Esophagus muscularis mucosa (tissue), 4 donors: ENCODE results near the gene ASCL2.

Source experiments
- EP300 ChIP-seq: sonication (generic); formaldehyde crosslinking; IDR thresholded peaks from one replicate; pipeline ENCODE4 v1.6.1; 2017; ENCODE audit warnings: antibody characterized with exemption
- POLR2A ChIP-seq: fragments of 450-650 bp; IDR thresholded peaks from one replicate; pipeline ENCODE4 v1.6.1; 2017; ENCODE audit warnings: antibody characterized with exemption, moderate library complexity, mild to moderate bottlenecking, low read depth
- POLR2AphosphoS5 ChIP-seq, 2 donors: sonication (generic); formaldehyde crosslinking; IDR thresholded peaks; one replicate each; pipeline ENCODE4 v1.6.1; 2017; ENCODE audit warnings: antibody characterized with exemption in 2 of 2
- TF ChIP-seq, protein P1 (sequence below), 3 experiments: fragments of 200-600 bp in 2 of 3; fragments of 450-650 bp in 1 of 3; sonication (generic) in 2 of 3; IDR thresholded peaks; one replicate each; pipeline ENCODE4 v1.5.1; 2017 to 2019; ENCODE audit warnings: antibody characterized with exemption in 3 of 3, mild to moderate bottlenecking in 2 of 3, moderate library complexity in 1 of 3

DNA sequence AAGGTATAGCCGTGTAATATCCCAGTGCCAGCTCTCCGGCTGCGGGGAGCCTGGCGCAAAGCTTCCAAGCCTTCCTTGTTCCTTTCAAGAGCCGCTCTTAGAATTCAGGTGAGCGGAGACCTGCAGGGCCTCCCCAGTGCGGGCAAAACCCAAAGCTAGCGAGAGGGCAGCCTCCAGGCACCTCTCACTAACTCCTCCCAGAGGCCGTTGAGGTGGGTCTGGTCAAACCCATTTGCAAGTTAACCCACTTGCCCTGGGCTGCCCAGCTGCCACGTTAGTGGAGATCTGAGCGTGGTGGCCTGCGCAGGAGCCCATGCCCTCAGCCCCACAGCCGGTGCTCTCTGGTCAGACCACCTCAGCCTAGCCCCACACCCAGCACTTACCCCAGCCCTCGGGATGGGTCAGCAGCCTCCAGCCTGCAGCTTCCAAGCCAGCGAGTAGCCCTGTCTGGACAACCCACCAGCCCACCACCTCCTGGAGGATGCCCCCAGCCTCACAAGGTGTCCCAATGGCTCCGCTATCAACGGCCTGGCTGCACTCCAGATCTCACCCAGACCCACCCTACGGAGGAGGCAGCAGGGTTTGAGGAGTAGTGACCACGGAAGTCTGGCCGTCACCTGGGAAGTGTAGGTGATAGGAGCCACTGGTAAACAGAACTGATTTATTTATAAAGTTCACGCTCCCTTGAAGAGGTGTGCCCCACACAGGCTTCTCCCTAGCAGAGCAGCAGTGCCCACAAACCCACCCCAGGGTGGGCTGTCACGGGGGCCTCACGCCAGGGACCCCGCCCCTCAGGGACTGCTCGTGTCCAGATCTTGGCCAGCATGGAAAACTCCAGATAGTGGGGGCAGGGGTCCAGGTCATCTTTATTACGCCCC lies 2.3 kb downstream of the ASCL2 start:
- TF ChIP-seq EP300 (no peak), POLR2A (no peak), POLR2AphosphoS5 (IDR thresholded peaks at IDR 0.05) (no peak)
- TF ChIP-seq, protein P1, sequence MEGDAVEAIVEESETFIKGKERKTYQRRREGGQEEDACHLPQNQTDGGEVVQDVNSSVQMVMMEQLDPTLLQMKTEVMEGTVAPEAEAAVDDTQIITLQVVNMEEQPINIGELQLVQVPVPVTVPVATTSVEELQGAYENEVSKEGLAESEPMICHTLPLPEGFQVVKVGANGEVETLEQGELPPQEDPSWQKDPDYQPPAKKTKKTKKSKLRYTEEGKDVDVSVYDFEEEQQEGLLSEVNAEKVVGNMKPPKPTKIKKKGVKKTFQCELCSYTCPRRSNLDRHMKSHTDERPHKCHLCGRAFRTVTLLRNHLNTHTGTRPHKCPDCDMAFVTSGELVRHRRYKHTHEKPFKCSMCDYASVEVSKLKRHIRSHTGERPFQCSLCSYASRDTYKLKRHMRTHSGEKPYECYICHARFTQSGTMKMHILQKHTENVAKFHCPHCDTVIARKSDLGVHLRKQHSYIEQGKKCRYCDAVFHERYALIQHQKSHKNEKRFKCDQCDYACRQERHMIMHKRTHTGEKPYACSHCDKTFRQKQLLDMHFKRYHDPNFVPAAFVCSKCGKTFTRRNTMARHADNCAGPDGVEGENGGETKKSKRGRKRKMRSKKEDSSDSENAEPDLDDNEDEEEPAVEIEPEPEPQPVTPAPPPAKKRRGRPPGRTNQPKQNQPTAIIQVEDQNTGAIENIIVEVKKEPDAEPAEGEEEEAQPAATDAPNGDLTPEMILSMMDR (IDR thresholded peaks at IDR 0.05) = no peak
